HG03139 (cell line): ENCODE results near the gene EDDM3A.
"Not testable (repeated sequence)": the region's sequence is repeated elsewhere in the genome, so short reads cannot be mapped to it uniquely, and the experiment has no call there.

Experiments used
- ATAC-seq: cut with Tn5 transposase; IDR thresholded peaks from one replicate; pipeline ENCODE4 v1.9.1; 2021; ENCODE audit not compliant: unreplicated experiment

EDDM3A gene

DNA sequence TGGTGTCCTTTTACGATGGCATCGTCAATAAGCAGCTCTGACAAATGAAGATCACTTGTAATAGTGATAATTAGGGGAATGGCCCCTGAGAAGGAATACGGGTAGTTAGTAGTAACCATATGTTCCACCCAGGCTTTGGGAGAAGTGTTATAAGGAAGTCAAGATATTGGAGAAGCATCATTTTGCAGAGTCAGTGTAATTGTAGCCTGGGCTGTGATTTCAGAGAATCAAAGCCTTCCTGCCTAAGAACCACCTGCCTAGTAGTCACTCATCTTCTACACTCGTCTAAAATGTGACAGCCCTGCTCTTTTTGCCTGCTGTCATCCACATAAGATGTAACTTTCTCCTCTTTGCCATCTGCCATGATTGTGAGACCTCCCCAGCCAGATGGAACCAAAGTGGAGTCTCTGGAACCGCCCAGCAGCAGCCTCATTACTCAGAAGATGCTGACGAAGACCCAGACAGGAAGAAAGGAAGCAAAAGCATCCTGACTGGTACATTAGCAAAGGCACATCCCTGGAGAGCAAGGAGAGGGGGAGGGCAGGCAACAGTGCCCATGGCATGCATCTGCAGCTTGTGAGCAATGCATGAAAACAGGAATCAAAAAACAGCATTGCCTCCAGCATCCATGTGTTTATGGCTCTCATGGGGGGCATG lies 12.6 kb upstream of the EDDM3A start:
- ATAC-seq, result no peak

DNA sequence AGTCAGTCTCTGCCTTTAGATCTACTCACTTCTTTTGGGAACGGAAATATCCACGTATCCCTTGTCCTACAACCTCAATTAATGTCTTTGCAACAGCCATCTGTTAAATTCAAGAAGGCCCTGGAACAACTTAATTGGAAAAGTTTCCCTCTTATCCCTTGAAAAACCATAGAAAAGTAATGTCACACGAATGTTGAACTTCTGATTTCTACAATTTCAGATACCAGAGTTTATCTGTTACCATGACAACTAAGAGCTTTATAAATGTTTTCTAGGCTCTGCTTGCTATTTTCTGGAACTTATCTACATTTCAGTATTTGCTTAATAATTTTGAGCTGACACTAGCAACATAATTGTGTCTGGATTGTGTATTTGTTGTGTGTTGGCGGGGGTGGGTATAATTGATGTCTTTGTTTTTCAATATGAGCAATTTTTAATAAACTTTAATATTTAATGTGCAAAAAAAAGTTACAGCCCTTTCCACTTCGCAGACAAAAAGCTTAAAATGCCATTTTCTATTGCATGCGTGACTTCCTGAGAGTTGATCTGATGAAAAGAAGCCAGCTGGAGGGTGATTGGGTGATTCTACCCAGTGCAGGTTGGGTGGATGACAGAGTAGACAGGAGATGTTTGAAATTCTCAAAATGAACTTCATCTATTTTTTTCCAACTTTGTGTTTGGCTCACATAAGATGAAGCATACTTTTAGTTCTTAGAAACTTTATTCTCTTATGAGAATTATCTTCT lies 11.8 kb upstream of the EDDM3A start:
- no peak for ATAC-seq

DNA sequence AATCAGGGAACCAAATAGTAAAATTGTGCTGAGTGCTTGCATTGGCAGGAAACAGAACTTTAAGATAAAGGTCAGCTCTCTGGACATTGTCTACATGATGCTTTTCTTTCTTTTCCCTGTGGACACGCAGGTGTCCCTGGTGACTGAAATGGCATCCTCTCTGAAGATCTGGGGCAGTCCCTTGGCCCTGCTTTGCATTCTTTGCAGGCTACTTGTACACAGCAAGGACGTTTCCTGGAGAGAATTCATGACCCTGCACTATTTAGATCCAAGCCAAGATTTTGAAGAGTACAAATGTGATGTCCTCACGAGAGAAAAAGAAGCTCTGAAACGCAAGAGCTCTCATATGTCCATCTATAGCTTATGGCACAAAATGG lies 11.3 kb upstream of the EDDM3A start:
- ATAC-seq, result no peak

DNA sequence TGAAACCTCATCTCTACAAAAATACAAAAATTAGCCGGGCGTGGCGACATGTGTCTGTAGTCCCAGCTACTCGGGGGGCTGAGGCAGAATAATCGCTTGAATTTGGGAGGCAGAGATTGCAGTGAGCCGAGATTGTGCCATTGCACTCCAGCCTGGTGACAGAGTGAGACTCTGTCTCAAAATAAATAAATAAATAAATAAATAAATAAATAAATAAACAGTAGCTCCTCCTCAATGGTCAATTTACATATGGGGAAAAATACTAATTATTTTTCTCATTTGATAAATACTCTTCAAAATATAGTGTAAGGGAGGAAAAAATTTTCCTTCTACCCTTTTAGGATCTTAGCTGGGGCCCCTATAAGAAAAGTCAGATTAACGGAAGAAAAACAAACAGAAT lies 7.4 kb upstream of the EDDM3A start:
- ATAC-seq, result not testable (repeated sequence)

DNA sequence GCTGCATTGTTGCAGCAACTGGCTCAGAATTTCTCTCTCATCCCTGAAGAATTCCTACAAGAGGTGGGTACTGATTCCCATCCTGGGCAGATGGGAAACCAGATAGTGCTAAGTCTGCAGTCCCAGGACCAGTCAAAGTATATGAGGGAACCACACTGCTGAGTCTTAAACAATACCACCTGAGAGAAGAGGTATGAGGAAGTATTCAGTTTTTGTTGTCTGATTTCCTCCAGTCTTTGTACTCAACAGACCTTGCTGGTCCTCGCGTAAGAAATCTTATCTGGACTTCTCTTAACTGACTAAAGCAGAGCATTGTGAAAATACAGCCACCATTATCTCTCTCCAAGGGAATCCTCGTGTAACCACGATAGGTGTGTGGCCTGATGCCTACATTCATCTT lies 3.6 kb upstream of the EDDM3A start:
- no peak for ATAC-seq

DNA sequence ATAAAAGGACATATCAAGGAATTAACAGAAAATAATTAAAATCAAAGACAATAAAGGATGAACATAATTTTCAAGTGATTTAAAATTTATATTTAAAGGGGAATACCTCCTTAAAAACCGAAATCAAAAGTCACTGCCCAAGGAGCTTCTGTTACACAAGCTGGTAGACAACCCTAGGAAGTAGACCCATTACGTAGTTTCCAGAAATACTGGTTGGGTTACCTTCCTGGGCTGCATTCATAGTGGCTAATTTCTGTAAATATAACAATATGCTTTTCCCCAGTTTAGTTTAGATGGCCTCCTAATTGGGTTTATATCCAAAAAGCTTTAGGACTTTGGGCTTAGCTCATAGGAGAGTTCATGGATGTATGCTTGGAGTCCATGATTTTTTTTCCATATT lies 2.1 kb upstream of the EDDM3A start:
- ATAC-seq, result no peak

DNA sequence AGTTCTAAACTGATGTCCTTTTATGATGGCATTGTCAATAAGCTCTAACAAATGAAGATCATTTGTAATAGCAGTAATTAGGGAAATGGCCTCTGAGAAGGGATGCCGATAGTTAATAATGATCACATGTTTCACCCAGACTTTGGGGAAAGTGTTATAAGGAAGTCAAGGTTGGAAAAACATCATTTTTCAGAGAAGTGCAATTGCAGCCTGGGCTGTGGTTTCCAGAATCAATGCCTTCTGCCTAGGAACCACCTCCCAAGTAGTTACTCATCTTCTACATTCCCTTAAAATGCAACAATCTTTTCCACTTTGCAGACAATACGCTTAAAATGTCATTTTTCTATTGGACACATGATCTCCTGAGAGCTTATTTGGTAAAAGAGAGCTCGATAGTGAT lies 879 bp downstream of the EDDM3A start:
- ATAC-seq, result no peak

DNA sequence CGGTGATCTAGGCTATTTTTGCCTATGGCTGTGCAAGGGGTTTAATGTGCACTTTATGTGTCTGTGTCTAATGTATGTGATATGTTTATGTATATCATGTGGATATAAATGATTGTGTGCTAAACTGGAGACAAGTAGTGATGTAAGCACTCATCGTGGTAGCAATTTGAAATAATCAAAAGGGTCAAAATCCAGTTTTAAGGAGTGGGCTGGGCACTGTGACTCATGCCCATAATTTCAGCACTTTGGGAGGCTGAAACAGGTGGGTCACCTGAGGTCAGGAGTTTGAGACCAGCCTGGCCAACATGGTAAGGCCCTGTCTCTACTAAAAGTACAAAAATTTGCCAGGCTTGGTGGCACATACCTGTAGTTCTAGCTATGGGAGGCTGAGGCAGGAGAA lies 2.8 kb downstream of the EDDM3A start:
- ATAC-seq, result no peak

DNA sequence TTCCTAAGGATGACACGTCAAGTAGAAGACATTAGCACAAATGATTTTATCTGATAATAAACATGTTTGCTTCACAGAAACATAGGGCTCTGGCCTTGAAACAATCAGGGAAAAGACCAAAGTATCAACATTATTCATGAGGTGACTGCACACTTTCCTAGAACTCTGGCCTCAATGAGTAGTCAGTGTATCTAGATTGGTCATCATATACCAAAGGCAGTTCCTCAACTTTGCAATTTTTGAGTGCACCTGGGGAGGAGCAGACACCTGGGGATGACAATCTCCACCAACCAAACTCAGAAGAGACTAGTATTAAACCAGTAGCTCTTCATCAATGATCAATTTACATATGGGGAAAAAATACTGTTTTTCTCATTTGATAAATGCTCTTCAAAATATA lies 4.5 kb downstream of the EDDM3A start:
- ATAC-seq, result no peak

DNA sequence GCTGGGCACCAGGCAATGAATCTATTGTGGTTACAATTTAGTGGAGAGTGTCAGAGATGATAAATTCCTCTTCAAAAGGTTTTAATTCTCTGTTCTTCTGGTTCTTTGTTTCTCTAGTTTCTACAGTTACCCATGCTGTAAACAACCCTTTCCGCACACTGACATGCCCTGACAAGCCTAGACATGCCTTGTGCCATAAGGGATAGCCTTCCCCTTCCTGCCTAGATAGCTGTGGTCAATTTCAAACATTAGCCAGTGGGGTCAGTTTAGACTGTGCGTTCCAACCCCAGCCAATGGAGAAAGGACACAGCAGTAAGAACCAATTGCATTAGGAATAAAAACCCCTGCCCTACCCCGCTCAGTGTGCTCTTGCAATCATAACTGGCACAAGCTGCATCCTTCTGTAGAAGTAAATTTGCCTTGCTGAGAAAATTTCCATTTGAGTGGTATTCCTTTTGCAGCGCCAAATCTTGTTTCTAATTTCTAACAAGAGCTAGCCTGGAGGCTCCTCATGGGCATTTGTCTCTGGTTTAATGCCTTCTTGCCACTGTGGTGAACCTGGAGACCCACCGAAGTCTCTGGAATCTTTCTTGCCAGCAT lies 6.4 kb downstream of the EDDM3A start:
- no peak for ATAC-seq

DNA sequence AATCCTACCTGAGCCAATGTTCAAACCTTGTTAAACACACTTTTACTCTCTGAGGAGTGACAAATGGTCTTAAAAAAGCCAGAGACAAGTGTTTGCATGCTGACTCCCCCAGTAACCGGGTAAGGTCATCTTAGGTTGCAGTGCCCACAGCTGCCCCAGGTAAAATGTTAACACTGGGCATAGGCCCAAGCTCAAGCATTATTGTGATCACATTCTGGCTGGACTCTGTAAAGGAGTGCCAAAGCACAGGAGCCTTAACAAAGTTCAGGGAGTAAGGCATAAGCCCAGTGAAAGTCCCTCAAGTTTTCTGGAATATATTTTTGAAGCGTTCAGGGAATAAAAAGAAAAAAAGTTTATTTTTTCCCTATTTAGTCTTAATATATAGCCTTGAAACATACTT lies 8.6 kb downstream of the EDDM3A start:
- no peak for ATAC-seq

DNA sequence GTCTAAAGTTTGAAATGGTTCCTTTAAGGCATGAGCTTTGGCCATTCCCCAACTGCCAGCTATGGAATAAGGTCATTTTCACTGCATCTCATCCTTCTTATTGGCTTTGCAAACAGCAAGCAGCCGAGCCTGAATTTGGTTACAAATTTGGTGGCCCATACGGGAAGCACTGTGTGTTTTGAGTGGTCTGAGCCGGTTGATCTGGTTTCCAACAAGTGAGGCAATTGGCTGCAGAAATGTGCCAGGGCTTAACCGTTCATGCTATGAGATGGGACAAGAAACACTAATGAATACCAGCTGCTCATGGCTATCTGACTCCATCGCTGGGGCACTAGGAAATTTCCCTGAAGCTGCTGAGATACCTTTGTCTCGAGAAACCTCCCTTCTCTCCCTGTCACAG lies 9.3 kb downstream of the EDDM3A start:
- ATAC-seq, result no peak

DNA sequence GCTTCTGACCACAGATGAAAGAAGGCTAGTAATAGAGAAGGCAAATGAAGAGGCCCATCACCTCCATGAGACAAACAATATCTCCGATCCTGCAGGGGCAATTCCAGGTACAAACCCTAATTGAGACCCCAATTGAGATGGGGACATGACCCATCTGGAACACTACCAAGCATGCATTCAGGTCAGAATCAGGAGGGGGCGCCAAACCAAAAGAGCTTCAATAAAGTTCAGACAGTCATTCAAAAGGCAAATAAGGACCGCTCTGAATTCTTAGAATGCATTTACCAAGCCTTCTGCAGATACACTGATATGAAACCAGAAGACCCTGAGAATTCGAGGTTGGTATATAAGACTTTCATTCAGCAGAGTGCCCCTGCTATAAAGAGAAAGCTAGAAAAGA lies 12.3 kb downstream of the EDDM3A start:
- ATAC-seq, result no peak

DNA sequence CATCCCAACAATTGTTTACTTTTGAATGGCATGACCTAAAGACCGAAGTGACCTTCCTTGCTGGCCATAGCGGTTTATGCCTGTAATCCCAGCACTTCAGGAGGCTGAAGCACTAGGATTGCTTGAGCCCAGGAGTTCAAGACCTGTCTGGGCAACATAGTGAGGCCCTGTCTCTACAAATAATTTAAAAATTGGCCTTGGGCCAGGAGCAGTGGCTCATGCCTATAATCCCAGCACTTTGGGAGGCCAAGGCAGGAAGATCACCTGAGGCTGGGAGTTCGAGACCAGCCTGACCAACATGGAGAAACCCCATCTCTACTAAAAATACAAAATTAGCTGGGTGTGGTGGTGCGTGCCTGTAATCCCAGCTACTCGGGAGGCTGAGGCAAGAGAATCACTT lies 13.8 kb downstream of the EDDM3A start:
- ATAC-seq, result not testable (repeated sequence)

DNA sequence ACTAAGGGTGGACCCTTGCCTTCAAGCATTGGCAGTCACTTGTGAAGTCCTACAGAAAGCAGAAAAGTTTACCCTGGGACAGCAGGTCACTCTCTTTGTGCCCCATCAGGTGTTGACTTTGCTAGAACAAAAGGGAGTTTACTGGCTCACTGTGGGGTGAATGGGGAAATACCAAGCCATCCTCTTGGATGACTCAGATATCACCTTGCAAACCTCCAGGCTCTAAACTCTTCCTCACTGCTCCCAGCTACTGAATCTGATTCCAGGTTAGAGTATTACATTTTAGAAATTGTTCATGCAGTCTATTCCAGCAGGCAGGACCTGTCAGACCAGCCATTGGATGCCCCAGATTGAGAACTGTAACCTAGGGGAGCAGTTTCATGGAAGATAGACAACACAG lies 15.3 kb downstream of the EDDM3A start:
- no peak for ATAC-seq

DNA sequence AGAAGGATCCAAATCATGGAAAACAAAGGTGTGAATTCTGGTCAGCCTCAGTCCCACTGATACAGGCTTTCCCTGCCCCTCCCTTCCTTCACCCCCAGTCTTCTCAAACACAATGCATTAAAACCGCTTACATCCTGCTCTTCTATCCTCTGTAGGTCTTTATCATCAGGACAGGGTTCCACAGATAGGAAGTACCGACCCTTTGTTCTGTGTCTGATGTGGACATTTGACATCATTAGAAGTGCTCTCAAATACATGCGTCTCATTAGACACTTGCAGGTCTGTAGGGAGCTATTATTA lies 22.9 kb downstream of the EDDM3A start:
- ATAC-seq, result no peak

DNA sequence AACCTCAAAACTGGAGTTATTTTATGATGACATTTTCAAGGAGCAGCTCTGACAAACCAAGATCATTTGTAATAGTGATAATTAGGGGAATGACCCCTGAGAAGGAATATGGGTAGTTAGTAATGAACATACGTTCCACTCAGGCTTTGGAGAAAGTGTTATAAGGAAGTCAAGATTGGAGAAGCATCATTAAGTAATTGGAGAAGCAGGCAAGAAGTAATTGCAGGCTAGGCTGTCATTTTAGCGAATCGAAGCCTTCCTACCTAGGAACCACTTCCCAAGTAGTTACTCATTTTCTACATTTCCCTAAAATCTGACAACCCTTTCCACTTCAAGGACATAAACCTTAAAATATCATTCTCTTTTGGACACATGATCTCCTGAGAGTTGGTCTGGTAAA lies 23.7 kb downstream of the EDDM3A start:
- ATAC-seq, result no peak

DNA sequence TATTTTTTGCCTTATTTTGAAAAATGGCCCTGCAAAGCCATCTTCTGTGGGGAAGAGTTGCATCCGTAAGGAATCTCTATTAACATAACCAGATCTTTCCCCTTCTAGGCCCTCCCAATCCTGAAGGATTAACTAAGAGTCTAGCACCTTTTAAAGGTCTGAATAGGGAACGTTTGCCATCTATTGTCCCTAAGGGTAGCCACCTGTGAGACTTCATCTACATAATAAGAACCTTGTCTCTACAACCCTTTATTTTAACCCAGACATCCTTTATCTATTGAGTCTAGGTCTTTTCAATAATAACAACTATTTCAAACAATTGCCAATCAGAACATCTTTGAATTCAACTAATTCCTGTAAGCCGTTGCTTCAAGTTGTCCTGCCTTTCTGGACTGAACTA lies 27.0 kb downstream of the EDDM3A start:
- ATAC-seq, result no peak

DNA sequence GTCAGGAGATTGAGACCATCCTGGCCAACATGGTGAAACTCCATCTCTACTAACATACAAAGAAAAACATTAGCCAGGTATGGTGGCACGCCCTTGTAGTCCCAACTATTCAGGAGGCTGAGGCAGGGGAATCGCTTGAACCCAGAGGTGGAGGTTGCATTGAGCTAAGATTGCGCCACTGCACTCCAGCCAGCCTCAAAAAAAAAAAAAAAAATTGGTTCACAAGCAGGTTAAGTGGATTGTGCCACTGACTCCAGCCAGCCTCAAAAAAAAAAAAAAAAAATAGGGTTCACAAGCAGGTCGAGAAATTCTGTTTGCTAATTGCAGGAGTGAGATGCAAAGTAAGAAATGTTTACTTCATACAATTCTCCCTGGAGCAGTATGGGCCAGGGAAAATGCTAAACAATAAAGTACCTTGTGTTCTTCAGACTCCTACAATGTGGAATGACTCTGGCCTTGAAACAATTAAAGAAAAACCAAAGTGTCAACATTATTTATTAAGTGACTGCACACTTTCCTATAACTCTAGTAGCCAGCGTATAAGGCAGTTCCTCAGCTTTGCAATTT lies 28.7 kb downstream of the EDDM3A start:
- ATAC-seq, result no peak

DNA sequence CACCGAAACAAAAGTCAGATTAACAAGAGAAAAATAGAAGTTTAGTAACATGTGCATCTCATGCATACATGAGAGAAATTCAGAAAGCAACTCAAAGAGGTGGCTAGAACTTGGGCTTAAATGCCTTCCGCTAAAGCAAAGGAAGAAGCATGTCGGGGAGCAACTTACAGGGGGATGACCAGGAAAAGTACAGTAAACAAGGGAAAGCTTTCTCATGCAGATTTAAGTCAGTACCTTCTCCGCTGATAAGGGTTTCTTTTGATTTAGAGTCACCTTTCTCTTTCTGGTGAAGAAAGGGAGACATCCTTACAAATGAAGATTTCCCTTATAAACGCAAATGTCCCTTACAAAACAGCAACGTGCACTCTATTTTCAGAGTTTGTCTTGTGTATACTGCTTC lies 29.4 kb downstream of the EDDM3A start:
- ATAC-seq, result no peak

DNA sequence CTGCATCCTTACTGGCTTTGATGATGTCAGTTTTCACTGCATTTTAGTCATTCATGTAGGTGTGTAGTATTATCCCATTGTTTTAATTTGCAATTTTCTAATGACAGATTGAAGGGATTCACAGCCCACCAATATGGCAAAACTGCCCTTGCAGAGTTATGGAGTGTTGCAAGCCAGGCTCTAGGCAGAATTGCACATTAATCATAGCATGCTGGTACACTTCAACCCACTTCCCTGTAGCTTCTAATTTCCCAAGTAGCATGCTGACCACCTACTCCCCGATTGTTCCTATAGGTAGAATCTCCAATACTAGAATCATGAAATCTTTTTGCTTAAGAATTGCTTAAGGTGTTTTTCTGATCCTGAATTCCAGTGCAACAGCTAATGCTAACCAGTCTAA lies 30.2 kb downstream of the EDDM3A start:
- ATAC-seq, result no peak

DNA sequence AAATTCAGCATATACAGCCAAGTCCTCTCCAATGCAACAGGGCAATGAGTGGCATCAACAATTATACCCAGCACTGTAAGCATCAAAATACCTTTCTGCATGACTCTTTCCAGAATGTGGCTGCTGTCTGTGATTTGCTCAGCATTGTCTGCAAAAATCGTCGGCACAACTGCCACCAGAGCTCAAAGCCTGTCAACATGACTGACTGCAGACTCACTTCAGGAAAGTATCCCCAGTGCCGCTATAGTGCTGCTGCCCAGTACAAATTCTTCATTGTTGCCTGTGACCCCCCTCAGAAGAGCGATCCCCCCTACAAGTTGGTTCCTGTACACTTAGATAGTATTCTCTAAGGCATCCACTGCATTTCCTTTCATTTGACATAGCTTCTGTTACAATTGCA lies 36.1 kb downstream of the EDDM3A start:
- no peak for ATAC-seq
